Natural killer cell (primary cell): ENCODE data around the gene PNISR. TPM values are rescaled to one million over a fixed set of nuclear protein-coding genes. Genes with fewer than 3 reads are reported as not detected.
A peak's percentile ranks its signal among the peaks of the same experiment; 100 is the strongest.

ENCODE experiments used
- ATAC-seq, 3 donors: fragments of 150-1000 bp in 2 of 3; fragments of 200-7000 bp in 1 of 3; cut with Tn5 transposase; 1 replicate in 1 of 3; 2 replicates in 2 of 3; pipeline ENCODE4 v1.10.0; 2021; ENCODE audit warnings: mild to moderate bottlenecking in 2 of 3, moderate library complexity in 2 of 3
- DNase-seq, 2 donors: peaks; one replicate each; pipeline versions ENCODE4 v3.0.0 to v3.0.0-alpha.2; 2013 to 2021; ENCODE audit warnings: mixed read lengths in 1 of 2
- H3K27ac ChIP-seq: one replicate; pipeline ENCODE4 v1.5.1; 2013; ENCODE audit warnings: mild to moderate bottlenecking, low read length
- H3K27me3 ChIP-seq: one replicate; pipeline ENCODE4 v1.6.1; 2013; ENCODE audit warnings: low read length; ENCODE audit not compliant: control insufficient read depth, insufficient read depth
- H3K36me3 ChIP-seq: one replicate; pipeline ENCODE4 v1.6.1; 2013; ENCODE audit warnings: low read length; ENCODE audit not compliant: control insufficient read depth, insufficient read depth
- H3K4me1 ChIP-seq: one replicate; pipeline ENCODE4 v1.6.1; 2013; ENCODE audit warnings: low read length; ENCODE audit not compliant: control insufficient read depth, insufficient read depth
- H3K4me3 ChIP-seq: one replicate; pipeline ENCODE4 v1.5.1; 2013; ENCODE audit warnings: low read length
- H3K9me3 ChIP-seq: one replicate; pipeline ENCODE4 v1.6.1; 2013; ENCODE audit warnings: low read length; ENCODE audit not compliant: control insufficient read depth, insufficient read depth
- H3K27ac Mint-ChIP-seq, 2 donors: one replicate each; pipeline ENCODE4 v1.8.0; 2022; ENCODE audit warnings: mild to moderate bottlenecking in 2 of 2, mixed read lengths in 2 of 2, moderate library complexity in 1 of 2
- H3K27me3 Mint-ChIP-seq, 2 donors: one replicate each; pipeline ENCODE4 v1.8.0; 2022; ENCODE audit warnings: low read depth in 2 of 2, mixed read lengths in 2 of 2
- H3K36me3 Mint-ChIP-seq: one replicate; pipeline ENCODE4 v1.8.0; 2022; ENCODE audit warnings: mixed read lengths
- H3K4me1 Mint-ChIP-seq, 2 donors: one replicate each; pipeline ENCODE4 v1.8.0; 2022; ENCODE audit warnings: mixed read lengths in 2 of 2
- H3K4me3 Mint-ChIP-seq: one replicate; pipeline ENCODE4 v1.8.0; 2022; ENCODE audit warnings: mild to moderate bottlenecking, moderate library complexity, mixed read lengths
- H3K9me3 Mint-ChIP-seq, 2 donors: one replicate each; pipeline ENCODE4 v1.8.0; 2022; ENCODE audit warnings: mixed read lengths in 2 of 2
- WGBS: methylation state at CpG from one replicate; pipeline ENCODE4 v1.1.7; 2013; ENCODE audit warnings: missing lambda C conversion rate; ENCODE audit not compliant: insufficient coverage; 5-methylcytosine and 5-hydroxymethylcytosine counted together
- intact Hi-C: fragments of 100-400 bp; cut with micrococcal nuclease; formaldehyde crosslinking; loops from one replicate; pipeline ENCODE4 v1.14.2; 2022
- total RNA-seq, 4 donors: library from RNA; stranded (reverse); fragments of 120-200 nt in 1 of 4; gene quantifications; one replicate each; pipeline versions ENCODE4 v1.2.3 to v1.2.4, GENCODE V29; 2013 to 2022
- TF ChIP-seq, protein P1 (sequence below): fragments of 200-600 bp; IDR thresholded peaks from one replicate; pipeline ENCODE4 v1.8.0; 2022; ENCODE audit warnings: antibody characterized with exemption

PNISR gene
- total RNA-seq, 3 donors from 2014 or later (not counting 1 experiment from before 2014, with no cell fraction given), result 289 to 320 (median 308) TPM

DNA sequence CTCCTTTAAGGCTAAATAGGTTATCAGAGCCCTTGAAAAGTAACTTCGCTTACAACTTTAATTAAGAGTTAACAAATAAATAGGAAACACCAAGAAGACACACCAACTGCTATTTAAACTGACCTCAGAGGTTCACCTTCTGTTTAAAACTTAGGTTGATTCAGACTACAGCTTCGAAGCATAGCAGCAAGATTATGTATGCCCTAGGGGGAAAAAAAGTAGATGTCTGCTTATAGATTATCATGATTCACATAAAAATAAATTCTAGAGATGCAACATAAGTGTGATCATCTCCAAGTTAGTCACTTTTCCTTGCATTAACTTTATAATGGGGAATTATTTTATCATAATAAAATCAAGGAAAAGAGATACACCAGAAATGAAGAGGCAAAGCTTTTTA is 8.9 kb downstream of the PNISR start:
- Mint-ChIP-seq H3K27me3 (no peaks in the 10 kb centered on the region), H3K27ac (peak overlapping the region in 1 of 2 donors; percentile 31), H3K4me3 (no peak overlapping the region)

DNA sequence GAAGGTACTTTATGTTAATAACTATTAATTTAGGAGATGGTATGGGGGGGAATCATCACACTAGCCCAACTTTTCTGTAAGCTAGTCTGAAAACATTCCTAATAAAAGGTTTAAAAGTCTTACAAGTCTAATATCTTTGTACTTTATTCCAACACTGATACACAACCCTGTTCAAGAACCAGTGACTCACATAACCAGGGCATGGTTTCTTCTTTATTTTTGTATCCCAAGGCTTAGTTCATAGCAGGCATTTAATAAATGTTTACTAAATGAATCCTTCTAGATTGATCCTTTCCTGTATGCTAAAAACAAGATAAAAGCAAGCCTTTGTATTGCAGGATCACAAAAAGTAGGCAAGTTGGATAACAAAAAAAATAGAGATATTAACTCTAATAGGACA is 9.7 kb downstream of the PNISR start:
- Histone ChIP-seq H3K9me3 (no peaks in the 10 kb centered on the region), H3K36me3 (peaks cover 19% of the 10 kb centered on the region), H3K27ac (no peak overlapping the region), H3K27me3 (no peaks in the 10 kb centered on the region), H3K4me3 (no peak overlapping the region), H3K4me1 (peaks cover 14% of the 10 kb centered on the region)
- Mint-ChIP-seq H3K27me3 (no peaks in the 10 kb centered on the region), H3K4me3 (no peak overlapping the region), H3K27ac (peak overlapping the region in 1 of 2 donors; percentile 8), H3K9me3 (no peaks in the 10 kb centered on the region), H3K36me3 (no peaks in the 10 kb centered on the region), H3K4me1 (peaks cover 51 to 56% of the 10 kb centered on the region in 2 donors)
- ATAC-seq, result no peak
- intact Hi-C loops, result no loop called here
- TF ChIP-seq, protein P1, sequence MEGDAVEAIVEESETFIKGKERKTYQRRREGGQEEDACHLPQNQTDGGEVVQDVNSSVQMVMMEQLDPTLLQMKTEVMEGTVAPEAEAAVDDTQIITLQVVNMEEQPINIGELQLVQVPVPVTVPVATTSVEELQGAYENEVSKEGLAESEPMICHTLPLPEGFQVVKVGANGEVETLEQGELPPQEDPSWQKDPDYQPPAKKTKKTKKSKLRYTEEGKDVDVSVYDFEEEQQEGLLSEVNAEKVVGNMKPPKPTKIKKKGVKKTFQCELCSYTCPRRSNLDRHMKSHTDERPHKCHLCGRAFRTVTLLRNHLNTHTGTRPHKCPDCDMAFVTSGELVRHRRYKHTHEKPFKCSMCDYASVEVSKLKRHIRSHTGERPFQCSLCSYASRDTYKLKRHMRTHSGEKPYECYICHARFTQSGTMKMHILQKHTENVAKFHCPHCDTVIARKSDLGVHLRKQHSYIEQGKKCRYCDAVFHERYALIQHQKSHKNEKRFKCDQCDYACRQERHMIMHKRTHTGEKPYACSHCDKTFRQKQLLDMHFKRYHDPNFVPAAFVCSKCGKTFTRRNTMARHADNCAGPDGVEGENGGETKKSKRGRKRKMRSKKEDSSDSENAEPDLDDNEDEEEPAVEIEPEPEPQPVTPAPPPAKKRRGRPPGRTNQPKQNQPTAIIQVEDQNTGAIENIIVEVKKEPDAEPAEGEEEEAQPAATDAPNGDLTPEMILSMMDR, result no peak
- DNase-seq, result no peak

More for the DNA sequence above, 8.9 kb downstream of the PNISR start:
- peaks cover 17% of the 10 kb centered on the region for H3K36me3 ChIP-seq
- intact Hi-C loops, result no loop called here
- H3K9me3 ChIP-seq, result no peaks in the 10 kb centered on the region
- peaks cover 14% of the 10 kb centered on the region for H3K4me1 ChIP-seq
- no peaks in the 10 kb centered on the region for H3K27me3 ChIP-seq
- ATAC-seq (no peak), DNase-seq (no peak)
- TF ChIP-seq, protein P1, result no peak
- H3K9me3 Mint-ChIP-seq, result no peaks in the 10 kb centered on the region
- H3K4me3 ChIP-seq, result no peak overlapping the region
- 100% methylated on average over 1 of the region's 2 CpGs for WGBS
- no peak overlapping the region for H3K27ac ChIP-seq
- no peaks in the 10 kb centered on the region for H3K36me3 Mint-ChIP-seq
- peaks cover 58 to 64% of the 10 kb centered on the region in 2 donors for H3K4me1 Mint-ChIP-seq

DNA sequence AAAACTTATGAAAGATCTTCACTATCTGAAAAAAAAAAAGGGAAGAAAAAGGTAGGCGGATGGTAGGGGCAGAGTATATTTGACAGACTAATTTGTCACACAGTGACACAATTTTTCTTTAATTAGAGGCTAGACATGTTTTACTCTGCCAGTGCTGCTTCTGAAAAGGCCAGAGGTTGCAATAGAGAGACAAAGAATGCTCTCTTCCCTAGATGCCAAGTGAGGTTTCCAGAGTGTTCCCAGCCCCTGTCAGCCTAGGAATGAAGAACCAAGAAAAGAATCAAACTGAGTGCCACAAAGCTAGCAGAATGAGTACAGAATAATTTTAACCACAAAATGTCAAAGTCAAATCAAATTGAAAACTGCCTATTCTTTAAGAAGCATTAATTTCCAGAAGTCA is 13.0 kb downstream of the PNISR start:
- H3K4me1 Mint-ChIP-seq, result peaks cover 32 to 43% of the 10 kb centered on the region in 2 donors
- H3K9me3 ChIP-seq, result no peaks in the 10 kb centered on the region
- intact Hi-C loops, result no loop called here
- no peaks in the 10 kb centered on the region for H3K27me3 Mint-ChIP-seq
- H3K4me3 Mint-ChIP-seq, result no peak overlapping the region
- no peaks in the 10 kb centered on the region for H3K4me1 ChIP-seq
- ATAC-seq, result no peak
- peaks cover 13% of the 10 kb centered on the region for H3K36me3 Mint-ChIP-seq
- TF ChIP-seq, protein P1, result no peak
- no peaks in the 10 kb centered on the region for H3K9me3 Mint-ChIP-seq
- H3K27ac ChIP-seq, result no peak overlapping the region
- DNase-seq, result no peak
- peaks cover 47% of the 10 kb centered on the region for H3K36me3 ChIP-seq
- peak overlapping the region in 1 of 2 donors; percentile 67 for H3K27ac Mint-ChIP-seq
- no CpG with 5 or more reads among the region's 1 CpG for WGBS
- no peaks in the 10 kb centered on the region for H3K27me3 ChIP-seq
- no peak overlapping the region for H3K4me3 ChIP-seq

DNA sequence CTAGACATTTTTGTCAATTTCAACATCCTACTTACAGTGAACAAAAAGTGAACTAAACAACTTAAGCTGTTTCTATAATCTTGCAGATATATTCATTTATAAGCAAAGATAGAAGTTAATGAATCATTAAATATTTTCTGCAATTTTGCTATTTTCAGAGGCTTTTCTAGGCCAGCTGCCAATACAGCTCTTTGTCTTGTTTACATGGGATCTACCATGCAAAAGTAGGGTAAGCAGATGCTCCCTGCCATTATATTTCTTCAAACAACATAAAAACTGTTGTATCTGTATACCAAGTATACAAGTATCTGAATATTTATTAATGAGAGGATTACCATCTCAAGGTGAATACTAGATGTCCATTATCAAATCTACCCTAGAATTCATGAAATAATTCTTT is 15.4 kb downstream of the PNISR start:
- Mint-ChIP-seq H3K4me1 (peaks cover 25% of the 10 kb centered on the region in 2 donors), H3K4me3 (no peak overlapping the region), H3K36me3 (peaks cover 13% of the 10 kb centered on the region), H3K27me3 (no peaks in the 10 kb centered on the region), H3K9me3 (no peaks in the 10 kb centered on the region), H3K27ac (peak overlapping the region in 1 of 2 donors; percentile 21)
- Histone ChIP-seq H3K4me1 (no peaks in the 10 kb centered on the region), H3K27ac (no peak overlapping the region), H3K27me3 (no peaks in the 10 kb centered on the region), H3K4me3 (no peak overlapping the region), H3K36me3 (peaks cover 66% of the 10 kb centered on the region), H3K9me3 (no peaks in the 10 kb centered on the region)
- TF ChIP-seq, protein P1, result no peak
- intact Hi-C loops, result no loop called here
- no peak for DNase-seq
- ATAC-seq, result no peak
